ENCODE data around the gene SLC45A2. TPM values are rescaled to one million over a fixed set of nuclear protein-coding genes. Genes with fewer than 3 reads are reported as not detected.
A peak's percentile ranks its signal among the peaks of the same experiment; 100 is the strongest.
"Not testable (repeated sequence)": the region's sequence is repeated elsewhere in the genome, so short reads cannot be mapped to it uniquely, and the experiment has no call there.

Gene SLC45A2
- total RNA-seq, 1 donor from 2014 or later, result not detected

DNA sequence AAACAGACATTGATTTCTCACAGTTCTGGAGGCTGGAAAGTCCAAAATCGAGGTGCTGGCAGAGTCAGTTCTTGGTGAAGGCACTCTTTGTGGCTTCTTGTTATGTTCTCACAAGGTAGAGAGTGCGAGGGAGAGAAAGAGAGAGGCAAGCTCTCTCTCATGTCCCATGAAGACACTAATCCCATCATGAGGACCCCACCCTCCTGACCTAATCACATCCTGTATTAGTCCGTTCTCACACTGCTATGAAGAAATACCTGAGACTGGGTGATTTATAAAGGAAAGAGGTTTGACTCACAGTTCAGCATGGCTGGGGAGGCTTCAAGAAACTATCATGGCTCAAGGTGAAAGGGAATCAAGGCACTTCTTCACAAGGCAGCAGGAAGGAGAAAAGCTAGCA, 29.1 kb upstream of the SLC45A2 start:
- no peaks in the 10 kb centered on the region for H3K27me3 ChIP-seq
- H3K9me3 ChIP-seq, result no peaks in the 10 kb centered on the region
- H3K4me3 ChIP-seq, result no peak overlapping the region
- H3K4me1 ChIP-seq, result peaks cover 5% of the 10 kb centered on the region
- TF ChIP-seq, protein P1, sequence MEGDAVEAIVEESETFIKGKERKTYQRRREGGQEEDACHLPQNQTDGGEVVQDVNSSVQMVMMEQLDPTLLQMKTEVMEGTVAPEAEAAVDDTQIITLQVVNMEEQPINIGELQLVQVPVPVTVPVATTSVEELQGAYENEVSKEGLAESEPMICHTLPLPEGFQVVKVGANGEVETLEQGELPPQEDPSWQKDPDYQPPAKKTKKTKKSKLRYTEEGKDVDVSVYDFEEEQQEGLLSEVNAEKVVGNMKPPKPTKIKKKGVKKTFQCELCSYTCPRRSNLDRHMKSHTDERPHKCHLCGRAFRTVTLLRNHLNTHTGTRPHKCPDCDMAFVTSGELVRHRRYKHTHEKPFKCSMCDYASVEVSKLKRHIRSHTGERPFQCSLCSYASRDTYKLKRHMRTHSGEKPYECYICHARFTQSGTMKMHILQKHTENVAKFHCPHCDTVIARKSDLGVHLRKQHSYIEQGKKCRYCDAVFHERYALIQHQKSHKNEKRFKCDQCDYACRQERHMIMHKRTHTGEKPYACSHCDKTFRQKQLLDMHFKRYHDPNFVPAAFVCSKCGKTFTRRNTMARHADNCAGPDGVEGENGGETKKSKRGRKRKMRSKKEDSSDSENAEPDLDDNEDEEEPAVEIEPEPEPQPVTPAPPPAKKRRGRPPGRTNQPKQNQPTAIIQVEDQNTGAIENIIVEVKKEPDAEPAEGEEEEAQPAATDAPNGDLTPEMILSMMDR (IDR thresholded peaks at IDR 0.05), result no peak
- no peak for TF ChIP-seq POLR2AphosphoS5 (IDR thresholded peaks at IDR 0.05; ENCODE audit: insufficient read depth in 1 of 2, low read depth in 1 of 2)
- TF ChIP-seq POLR2A (IDR thresholded peaks at IDR 0.05), result no peak
- no peaks in the 10 kb centered on the region for H3K36me3 ChIP-seq
- intact Hi-C loops (cut with DNase I), result no loop called here
- DNase-seq (ENCODE audit: extremely low spot score in 2 of 2), result no peak
- no peak overlapping the region for H3K27ac ChIP-seq

DNA sequence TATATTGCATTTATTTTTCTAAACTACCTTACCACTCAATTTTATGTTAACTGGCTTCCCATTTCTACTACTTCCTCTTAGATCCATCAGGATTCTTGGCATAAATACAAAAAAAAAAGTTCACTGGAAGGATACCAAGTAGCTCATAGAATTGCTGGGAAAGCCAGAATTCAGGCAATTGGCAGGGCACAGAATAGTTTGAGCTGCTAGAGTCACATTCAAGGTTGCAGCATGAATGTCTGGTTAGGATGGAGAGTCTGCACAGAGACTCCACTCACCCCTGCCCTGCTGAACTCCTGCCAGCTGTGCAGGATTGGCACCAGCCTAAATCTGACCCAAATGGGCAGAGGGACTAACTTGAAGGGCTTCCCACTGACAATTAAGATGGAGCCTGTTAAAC, 28.3 kb upstream of the SLC45A2 start:
- Histone ChIP-seq H3K27me3 (no peaks in the 10 kb centered on the region), H3K36me3 (no peaks in the 10 kb centered on the region), H3K9me3 (no peaks in the 10 kb centered on the region), H3K4me1 (peaks cover 6% of the 10 kb centered on the region), H3K4me3 (no peak overlapping the region), H3K27ac (no peak overlapping the region)
- DNase-seq (ENCODE audit: extremely low spot score in 2 of 2), result no peak
- no peak for TF ChIP-seq POLR2AphosphoS5 (IDR thresholded peaks at IDR 0.05; ENCODE audit: insufficient read depth in 1 of 2, low read depth in 1 of 2)
- TF ChIP-seq, protein P1 (IDR thresholded peaks at IDR 0.05), result no peak
- intact Hi-C loops (cut with DNase I), result no loop called here

DNA sequence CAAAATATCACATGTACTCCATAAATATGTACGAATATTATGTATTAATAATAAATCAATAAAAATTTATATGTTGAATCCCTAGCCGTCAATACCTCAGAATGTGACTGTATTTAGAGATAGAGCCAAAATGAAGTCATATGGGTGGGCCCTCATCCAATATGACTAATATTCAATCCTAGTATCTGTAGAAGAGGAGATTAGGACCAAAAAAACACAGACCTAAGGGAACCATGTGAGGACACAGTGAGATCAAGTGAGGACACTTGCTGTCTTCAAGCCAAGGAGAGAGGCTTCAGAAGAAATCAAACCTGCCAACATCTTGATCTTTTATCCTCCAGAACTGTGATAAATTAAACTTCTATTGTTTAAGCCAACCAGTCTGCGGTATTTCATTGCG, 27.0 kb upstream of the SLC45A2 start:
- TF ChIP-seq POLR2AphosphoS5 (IDR thresholded peaks at IDR 0.05; ENCODE audit: insufficient read depth in 1 of 2, low read depth in 1 of 2) (no peak), POLR2A (IDR thresholded peaks at IDR 0.05) (no peak)
- TF ChIP-seq, protein P1 (IDR thresholded peaks at IDR 0.05), result no peak
- intact Hi-C loops (cut with DNase I), result no loop called here
- no peaks in the 10 kb centered on the region for H3K27me3 ChIP-seq

DNA sequence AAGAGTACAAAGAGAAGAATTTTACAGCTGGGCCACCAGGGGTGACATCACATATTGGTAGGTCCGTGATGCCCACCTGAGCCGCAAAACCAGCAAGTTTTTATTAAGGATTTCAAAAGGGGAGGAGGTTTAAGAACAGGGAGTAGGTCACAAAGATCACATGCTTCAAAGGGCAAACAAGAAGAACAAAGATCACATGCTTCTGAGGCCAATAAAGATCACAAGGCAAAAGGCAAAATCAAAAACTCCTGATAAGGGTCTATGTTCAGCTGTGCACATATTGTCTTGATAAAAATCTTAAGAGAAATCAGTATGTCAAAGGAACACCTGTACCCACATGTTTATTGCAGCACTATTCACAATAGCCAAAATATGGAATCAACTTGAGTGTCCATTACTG, 25.7 kb upstream of the SLC45A2 start:
- H3K27ac ChIP-seq; H3K4me3 ChIP-seq; H3K27me3 ChIP-seq; DNase-seq (ENCODE audit: extremely low spot score in 2 of 2); intact Hi-C loops (cut with DNase I); H3K36me3 ChIP-seq; H3K9me3 ChIP-seq: not testable (repeated sequence)
- peaks cover 28% of the 10 kb centered on the region for H3K4me1 ChIP-seq

More for the DNA sequence above, 27.0 kb upstream of the SLC45A2 start:
- Histone ChIP-seq H3K4me1 (peaks cover 14% of the 10 kb centered on the region), H3K9me3 (no peaks in the 10 kb centered on the region), H3K4me3 (no peak overlapping the region), H3K27ac (no peak overlapping the region), H3K36me3 (no peaks in the 10 kb centered on the region)
- DNase-seq (ENCODE audit: extremely low spot score in 2 of 2), result no peak

DNA sequence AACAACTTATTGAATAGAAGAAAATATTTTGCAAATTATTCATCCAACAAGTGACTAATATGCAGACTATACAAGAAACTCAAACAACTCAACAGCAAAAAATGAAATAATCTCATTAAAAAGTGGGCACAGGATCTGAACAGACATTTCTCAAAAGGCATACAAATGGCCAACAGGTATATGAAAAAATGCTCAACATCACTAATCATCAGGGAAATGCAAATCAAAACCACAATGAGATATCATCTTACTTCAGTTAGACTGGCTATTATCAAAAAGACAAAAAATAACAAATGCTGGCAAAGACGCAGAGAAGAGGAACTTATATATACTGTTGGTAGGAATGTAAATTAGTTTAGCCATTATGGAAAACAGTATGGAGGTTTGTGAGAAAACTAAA, 25.1 kb upstream of the SLC45A2 start:
- H3K4me3 ChIP-seq, result no peak overlapping the region
- TF ChIP-seq, protein P1 (IDR thresholded peaks at IDR 0.05), result no peak
- TF ChIP-seq POLR2A (IDR thresholded peaks at IDR 0.05), result no peak
- TF ChIP-seq POLR2AphosphoS5 (IDR thresholded peaks at IDR 0.05; ENCODE audit: insufficient read depth in 1 of 2, low read depth in 1 of 2), result no peak
- peaks cover 0 to 8% of the 10 kb centered on the region in 2 donors for H3K36me3 ChIP-seq
- no peaks in the 10 kb centered on the region for H3K9me3 ChIP-seq
- H3K27me3 ChIP-seq, result no peaks in the 10 kb centered on the region
- peaks cover 28% of the 10 kb centered on the region for H3K4me1 ChIP-seq
- H3K27ac ChIP-seq, result no peak overlapping the region
- intact Hi-C loops (cut with DNase I), result no loop called here
- no peak for DNase-seq (ENCODE audit: extremely low spot score in 2 of 2)

DNA sequence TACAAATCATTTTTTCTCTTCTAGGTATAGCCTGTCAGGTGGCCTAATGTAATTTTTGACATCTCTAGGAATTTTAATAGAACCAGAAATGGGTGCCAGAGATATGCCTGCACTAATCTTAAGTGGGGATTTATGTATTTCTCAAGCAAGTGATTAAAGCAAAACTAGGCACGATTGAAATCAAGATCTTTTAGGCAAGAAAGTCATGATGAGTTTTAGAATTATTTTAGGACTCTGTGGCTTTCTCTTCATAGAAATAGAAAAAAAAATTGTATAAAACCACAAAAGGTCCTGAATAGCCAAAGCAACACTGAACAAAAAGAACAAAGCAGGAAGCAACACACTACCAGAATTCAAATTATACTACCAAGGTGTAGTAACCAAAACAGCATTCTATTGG, 24.3 kb upstream of the SLC45A2 start:
- H3K27ac ChIP-seq, result peak overlapping the region; percentile 93
- H3K4me3 ChIP-seq, result peak overlapping the region; percentile 75 to 79
- TF ChIP-seq, protein P1 (IDR thresholded peaks at IDR 0.05), result no peak
- TF ChIP-seq POLR2A (IDR thresholded peaks at IDR 0.05), result no peak
- TF ChIP-seq POLR2AphosphoS5 (IDR thresholded peaks at IDR 0.05; ENCODE audit: insufficient read depth in 1 of 2, low read depth in 1 of 2), result no peak
- no peaks in the 10 kb centered on the region for H3K27me3 ChIP-seq
- peaks cover 0 to 13% of the 10 kb centered on the region in 2 donors for H3K36me3 ChIP-seq
- peaks cover 28% of the 10 kb centered on the region for H3K4me1 ChIP-seq
- intact Hi-C loops (cut with DNase I), result no loop called here
- no peak for DNase-seq (ENCODE audit: extremely low spot score in 2 of 2)
- H3K9me3 ChIP-seq, result no peaks in the 10 kb centered on the region
